ENCODE data around the gene PRRG1.
"Not testable (repeated sequence)": the region's sequence is repeated elsewhere in the genome, so short reads cannot be mapped to it uniquely, and the experiment has no call there.

PRRG1 gene

DNA sequence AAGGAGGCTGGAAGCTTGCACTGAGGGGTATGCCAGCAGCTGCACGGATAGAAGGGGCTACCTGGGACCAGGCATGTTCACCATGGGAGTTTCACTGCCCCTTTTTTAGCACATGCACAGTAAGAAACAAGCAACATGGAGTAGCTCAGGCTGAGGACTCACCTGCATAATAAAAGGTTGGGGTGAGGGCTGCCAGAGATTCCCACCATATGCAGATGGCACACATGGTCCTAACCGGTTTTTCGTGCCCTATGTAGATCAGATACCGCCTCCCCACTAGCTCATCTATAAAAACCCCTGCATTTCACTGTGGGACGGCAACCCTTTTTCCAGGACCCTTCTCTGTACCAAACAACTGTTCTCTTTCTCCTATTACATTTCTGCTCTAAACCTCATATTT, 125.3 kb downstream of the PRRG1 start:
- no peak for DNase-seq

DNA sequence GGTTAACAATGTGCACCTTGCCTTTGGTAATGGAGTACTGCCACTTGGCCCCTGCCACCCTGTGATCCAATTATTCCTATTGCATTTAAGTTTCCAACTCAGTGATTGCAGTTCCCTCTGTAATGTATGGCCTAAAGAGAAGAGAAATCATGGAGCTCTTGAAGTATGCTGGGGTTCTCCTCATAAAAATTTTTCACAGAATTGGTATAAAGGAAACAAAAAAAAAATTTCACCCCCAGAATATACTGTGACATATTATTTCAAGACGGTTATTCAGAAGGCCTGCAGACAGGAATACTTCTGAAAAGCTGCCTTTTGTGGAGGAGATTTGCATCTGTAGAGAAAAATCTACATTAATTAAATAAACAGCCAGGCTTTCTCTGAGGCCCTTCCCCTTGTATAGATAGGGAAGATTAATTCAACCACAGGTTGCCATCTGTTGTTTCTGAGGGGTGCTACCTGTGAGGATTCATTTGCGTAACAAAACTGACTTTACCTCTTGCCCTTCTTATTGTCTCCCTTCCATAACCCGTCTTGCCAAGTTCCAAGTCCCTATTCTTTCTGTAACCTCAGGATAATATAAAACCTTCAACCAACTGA, 127.5 kb downstream of the PRRG1 start:
- no peak for DNase-seq

DNA sequence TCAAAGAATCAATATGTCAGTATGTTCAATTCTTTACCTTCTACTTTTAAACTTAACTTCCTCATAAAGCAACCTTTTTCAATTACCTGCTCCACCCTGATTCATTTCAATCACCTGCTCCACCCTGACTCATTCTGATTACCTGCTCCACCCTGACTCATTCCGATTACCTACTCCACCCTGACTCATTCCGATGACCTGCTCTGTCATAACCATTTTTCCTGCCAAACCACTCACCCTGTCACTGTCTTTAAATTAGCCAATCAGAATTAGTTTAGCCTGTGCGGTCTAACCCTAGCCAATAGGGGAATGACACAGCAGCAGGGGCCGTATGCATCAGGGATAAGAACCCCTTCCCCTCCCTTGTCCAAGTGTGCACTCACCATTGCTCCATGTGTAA, 135.2 kb downstream of the PRRG1 start:
- not testable (repeated sequence) for DNase-seq

DNA sequence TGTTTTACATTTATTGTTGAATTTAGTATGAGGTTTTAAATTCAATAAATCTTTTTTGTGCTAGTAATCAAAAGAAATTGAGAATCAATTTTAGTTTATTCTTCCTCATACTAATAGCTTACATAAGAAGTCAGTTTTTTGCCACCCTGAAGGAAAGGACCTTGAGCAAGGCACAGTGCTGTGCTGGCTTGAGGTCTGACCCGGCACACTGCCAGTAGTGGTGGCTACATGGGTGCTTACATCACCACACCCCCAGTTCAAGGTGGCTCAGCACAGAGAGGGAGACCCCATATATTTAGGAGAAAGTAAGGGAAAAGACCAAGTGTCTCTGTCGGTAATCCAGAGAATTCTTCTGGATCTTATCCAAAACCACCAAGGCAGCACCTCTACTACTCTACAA, 136.3 kb downstream of the PRRG1 start:
- no peak for DNase-seq

DNA sequence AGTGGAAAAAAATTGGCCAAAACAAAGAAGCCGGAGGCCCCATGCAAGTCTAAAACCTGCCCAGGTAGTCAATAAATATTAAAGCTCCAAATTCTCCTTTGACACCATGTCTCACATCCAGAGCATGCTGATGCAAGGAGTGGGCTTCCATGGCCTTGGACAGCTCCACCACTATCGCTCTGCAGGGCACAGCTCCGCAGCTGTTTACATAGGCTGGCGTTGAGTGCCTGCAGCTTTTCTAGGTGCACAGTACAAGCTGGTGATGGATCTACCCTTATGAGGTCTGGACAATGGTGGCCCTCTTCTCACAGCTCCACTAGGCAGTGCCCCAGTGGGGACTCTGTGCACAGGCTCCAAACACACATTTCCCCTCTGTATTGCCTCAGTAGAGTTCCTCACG, 138.1 kb downstream of the PRRG1 start:
- DNase-seq: no peak

DNA sequence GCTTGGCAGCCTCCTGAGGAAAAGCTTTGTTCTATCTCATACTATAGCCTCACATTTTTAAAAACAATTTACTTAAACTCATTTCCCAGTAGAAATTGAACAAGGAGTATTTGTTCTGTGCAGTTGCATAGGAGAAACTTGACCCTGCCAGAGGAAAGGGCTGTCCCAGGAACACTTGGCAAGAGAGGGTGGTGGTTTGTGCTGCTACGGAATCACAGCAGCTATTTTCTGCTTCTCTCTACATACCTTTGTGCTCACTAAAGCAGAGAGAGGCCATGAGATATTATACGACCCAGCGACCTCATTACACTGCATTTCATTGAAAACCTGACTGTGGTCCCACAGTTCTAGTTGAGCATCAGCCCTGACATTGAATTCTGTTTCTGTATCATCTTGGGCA, 139.2 kb downstream of the PRRG1 start:
- no peak for DNase-seq

DNA sequence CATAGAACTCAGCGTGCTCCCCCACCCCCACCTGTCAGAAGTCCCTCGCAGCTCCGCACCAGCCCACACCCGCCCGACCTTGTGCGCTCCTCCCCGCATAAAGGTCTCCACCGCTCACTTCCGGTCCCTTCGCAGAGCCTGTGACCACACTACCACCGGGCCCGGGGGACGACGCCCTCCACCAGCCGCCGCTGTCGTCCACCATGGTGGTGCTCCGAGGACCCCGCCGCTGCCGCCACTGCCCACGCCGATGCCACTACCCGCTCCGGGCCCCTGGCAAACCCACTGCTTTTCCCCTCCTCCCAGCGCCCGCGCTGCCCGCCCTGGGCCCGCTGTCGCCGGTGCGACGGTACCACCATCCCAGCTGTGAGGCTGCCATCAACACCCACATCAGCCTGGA, 142.5 kb downstream of the PRRG1 start:
- DNase-seq: no peak

DNA sequence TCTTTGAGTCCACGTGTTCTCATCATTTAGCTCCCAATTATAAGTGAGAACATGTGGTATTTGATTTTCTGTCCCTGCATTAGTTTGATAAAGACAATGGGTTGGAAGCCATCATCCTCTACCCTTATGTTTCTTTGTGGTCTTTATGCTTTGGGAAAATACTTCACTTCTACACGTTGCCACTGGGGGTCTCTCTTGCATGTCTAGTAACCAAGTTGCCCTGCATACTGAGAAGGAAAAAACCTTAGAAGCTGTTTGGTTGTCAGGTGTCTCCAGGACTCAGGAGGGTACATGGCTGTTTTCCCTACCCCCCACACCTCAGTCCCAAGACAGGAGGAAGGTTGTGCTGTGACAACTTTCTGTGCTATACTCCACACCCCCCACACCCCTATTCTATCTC, 146.6 kb downstream of the PRRG1 start:
- peak; percentile 1 to 17 for DNase-seq

DNA sequence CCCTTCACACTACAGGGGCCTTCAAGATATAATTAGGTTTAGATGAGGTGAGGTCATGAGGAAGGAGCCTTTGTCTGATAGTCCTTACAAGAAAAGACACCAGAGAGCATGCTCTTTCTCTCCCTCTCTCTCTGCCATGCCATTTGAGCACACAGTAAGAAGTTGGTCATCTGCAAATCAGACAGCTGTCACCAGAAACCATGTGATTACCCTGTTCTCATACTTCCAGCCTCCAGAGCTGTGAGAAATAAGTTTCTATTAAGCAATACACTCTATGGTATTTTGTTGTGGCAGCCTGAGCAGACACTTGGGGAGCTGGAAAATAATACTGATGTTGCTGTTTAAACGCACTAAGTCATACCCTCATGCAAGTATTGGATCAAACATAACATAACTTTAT, 148.0 kb downstream of the PRRG1 start:
- DNase-seq: not testable (repeated sequence)

DNA sequence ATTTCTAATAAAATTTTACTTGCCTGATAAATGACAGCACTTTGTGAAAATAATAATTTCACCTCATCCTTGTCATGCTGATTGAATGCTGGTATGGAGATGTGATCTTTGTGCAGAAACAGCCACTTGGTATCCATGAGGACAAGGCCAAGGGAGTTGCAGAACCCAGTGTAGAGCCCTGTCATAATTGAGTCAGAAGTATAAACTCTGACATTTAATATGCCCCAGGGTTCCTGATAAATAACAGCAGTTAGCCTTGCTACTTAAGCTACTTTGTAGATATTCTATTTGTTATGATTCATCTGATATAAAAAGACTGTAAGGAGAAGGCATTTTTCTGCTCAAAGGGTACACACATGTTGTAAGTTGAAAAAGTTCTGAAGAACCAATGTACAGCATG, 149.2 kb downstream of the PRRG1 start:
- DNase-seq: not testable (repeated sequence)

DNA sequence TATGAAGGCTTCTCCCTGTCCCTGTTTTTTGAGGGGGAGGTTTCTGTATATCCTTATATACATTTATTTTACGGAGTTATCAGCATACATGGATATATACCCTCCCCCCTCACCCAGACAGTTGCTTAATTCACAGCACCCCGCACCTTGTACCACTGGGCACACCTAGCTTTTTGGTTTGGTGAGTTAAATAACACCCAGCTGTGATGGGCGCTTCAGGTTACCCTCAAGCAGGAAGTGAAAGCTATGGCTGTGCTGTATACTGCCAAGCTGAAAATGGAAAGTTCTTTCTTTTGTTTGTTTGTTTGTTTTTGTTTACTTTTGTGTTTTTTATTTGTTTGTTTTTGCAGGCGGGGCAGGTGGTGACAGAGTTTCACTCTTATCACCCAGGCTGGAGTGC, 150.5 kb downstream of the PRRG1 start:
- DNase-seq: not testable (repeated sequence)

DNA sequence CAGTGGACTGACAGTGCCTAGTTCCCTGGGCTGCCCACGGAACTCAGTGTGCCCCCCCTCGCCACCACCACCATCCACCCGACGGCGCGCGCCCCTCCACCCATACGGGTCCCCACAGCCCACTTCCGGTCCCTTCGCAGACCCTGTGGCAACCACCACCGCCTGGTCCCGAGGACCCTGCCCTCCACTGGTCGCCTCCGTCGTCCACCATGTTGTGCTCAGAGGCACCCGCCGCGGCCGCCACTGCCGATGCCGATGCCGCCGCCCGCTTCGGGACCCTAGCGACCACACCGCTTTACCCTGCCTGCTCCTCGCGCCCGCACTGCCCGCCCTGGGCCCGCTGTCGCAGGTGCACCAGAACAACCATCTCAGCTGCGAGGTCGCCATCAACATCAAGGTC, 155.8 kb downstream of the PRRG1 start:
- no peak for DNase-seq

Data from Kasumi-1 (cell line).